Trophoblast cell (in vitro differentiated cells and primary cell): ENCODE data around the gene ADCK2.
"Not testable (repeated sequence)": the region's sequence is repeated elsewhere in the genome, so short reads cannot be mapped to it uniquely, and the experiment has no call there.

Experiments
- DNase-seq, 2 donors: peaks; one replicate each; pipeline ENCODE4 v3.0.0-alpha.2; 2016
- H2AFZ ChIP-seq: 2 replicates; pipeline ENCODE4 v1.6.1; 2013; ENCODE audit warnings: low read length, moderate library complexity, mild to moderate bottlenecking; ENCODE audit not compliant: insufficient read depth, poor library complexity
- H2AK5ac ChIP-seq: 2 replicates; pipeline ENCODE4 v1.6.1; 2013; ENCODE audit warnings: mild to moderate bottlenecking, low read length
- H2BK120ac ChIP-seq: 2 replicates; pipeline ENCODE4 v1.6.1; 2013; ENCODE audit warnings: low read length, mild to moderate bottlenecking, moderate library complexity; ENCODE audit not compliant: insufficient read depth, poor library complexity
- H2BK12ac ChIP-seq: 2 replicates; pipeline ENCODE4 v1.6.1; 2013; ENCODE audit warnings: mild to moderate bottlenecking, low read length, moderate library complexity
- H2BK5ac ChIP-seq: 2 replicates; pipeline ENCODE4 v1.6.1; 2013; ENCODE audit warnings: low read length, low read depth, moderate library complexity, mild to moderate bottlenecking; ENCODE audit not compliant: poor library complexity
- H3K14ac ChIP-seq: 2 replicates; pipeline ENCODE4 v1.6.1; 2013; ENCODE audit warnings: mild to moderate bottlenecking, low read length
- H3K18ac ChIP-seq: 2 replicates; pipeline ENCODE4 v1.6.1; 2013; ENCODE audit warnings: mild to moderate bottlenecking, low read length
- H3K23ac ChIP-seq: 2 replicates; pipeline ENCODE4 v1.6.1; 2013; ENCODE audit warnings: low read length
- H3K27ac ChIP-seq: 2 replicates; pipeline ENCODE4 v1.5.1; 2013; ENCODE audit warnings: low read depth, mild to moderate bottlenecking, inconsistent platforms, low read length, moderate library complexity
- H3K27me3 ChIP-seq: 2 replicates; pipeline ENCODE4 v1.6.1; 2013; ENCODE audit warnings: inconsistent platforms, mild to moderate bottlenecking, low read length, moderate library complexity; ENCODE audit not compliant: insufficient read depth
- H3K36me3 ChIP-seq, 2 experiments: 1 replicate in 1 of 2; 2 replicates in 1 of 2; pipeline ENCODE4 v1.6.1; 2013; ENCODE audit warnings: low read length in 2 of 2, mild to moderate bottlenecking in 2 of 2, moderate library complexity in 1 of 2; ENCODE audit not compliant: insufficient read depth in 2 of 2, control insufficient read depth in 1 of 2
- H3K4ac ChIP-seq: 2 replicates; pipeline ENCODE4 v1.6.1; 2013; ENCODE audit warnings: low read depth, mild to moderate bottlenecking, low read length, moderate library complexity
- H3K4me1 ChIP-seq, 2 experiments: 1 replicate in 1 of 2; 2 replicates in 1 of 2; pipeline ENCODE4 v1.6.1; 2013; ENCODE audit warnings: low read length in 2 of 2, mild to moderate bottlenecking in 2 of 2, moderate library complexity in 1 of 2; ENCODE audit not compliant: insufficient read depth in 2 of 2, control insufficient read depth in 1 of 2
- H3K4me2 ChIP-seq: 2 replicates; pipeline ENCODE4 v1.6.1; 2013; ENCODE audit warnings: inconsistent platforms, mild to moderate bottlenecking, low read length, moderate library complexity
- H3K4me3 ChIP-seq: 2 replicates; pipeline ENCODE4 v1.5.1; 2013; ENCODE audit warnings: mild to moderate bottlenecking, low read depth, low read length, inconsistent platforms
- H3K79me1 ChIP-seq: one replicate; pipeline ENCODE4 v1.6.1; 2013; ENCODE audit warnings: low read length
- H3K79me2 ChIP-seq: 2 replicates; pipeline ENCODE4 v1.6.1; 2013; ENCODE audit warnings: low read length, mild to moderate bottlenecking; ENCODE audit not compliant: control insufficient read depth, insufficient read depth, poor library complexity
- H3K9ac ChIP-seq: 2 replicates; pipeline ENCODE4 v1.6.1; 2013; ENCODE audit warnings: mild to moderate bottlenecking, low read length
- H3K9me3 ChIP-seq: 2 replicates; pipeline ENCODE4 v1.6.1; 2013; ENCODE audit warnings: low read depth, mild to moderate bottlenecking, control low read depth, inconsistent platforms, low read length; ENCODE audit not compliant: insufficient read depth
- H4K12ac ChIP-seq: 2 replicates; pipeline ENCODE4 v1.6.1; 2013; ENCODE audit warnings: low read depth, mild to moderate bottlenecking, low read length, moderate library complexity
- H4K8ac ChIP-seq: 2 replicates; pipeline ENCODE4 v1.6.1; 2013; ENCODE audit warnings: low read depth, mild to moderate bottlenecking, low read length, moderate library complexity
- H4K91ac ChIP-seq: one replicate; pipeline ENCODE4 v1.6.1; 2013; ENCODE audit warnings: low read depth, mild to moderate bottlenecking, low read length, moderate library complexity
- WGBS: extraction: QIAGEN DNeasy Blood & Tissue Kit; methylation state at CpG from one replicate; pipeline ENCODE4 v1.1.7; 2013; ENCODE audit warnings: missing lambda C conversion rate; ENCODE audit not compliant: insufficient read length, insufficient coverage; ENCODE audit errors: extremely low coverage; 5-methylcytosine and 5-hydroxymethylcytosine counted together

Gene ADCK2

DNA sequence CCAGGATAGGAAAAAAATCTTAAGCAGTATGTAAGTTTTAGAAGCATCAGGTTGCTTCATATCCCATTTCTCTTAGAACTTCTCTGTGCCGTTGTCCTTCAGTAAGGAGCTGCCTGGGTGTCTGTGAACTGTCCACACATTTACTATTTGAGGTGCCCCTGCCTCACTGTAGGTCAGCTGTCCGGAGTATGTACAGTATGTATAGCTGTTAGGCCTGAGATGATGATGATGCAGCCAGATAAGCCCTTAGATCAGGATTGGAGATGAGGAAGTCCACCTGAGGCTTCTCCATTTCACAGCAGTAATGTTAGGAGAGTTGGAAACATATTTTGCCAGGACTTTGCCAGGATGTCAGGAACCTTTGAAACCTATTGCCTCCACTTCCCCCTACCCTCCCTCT is 31.5 kb downstream of the ADCK2 start:
- H3K79me2 ChIP-seq = peaks cover 2% of the 10 kb centered on the region
- no peak overlapping the region for H4K12ac ChIP-seq
- no peaks in the 10 kb centered on the region for H3K4me1 ChIP-seq
- H2AFZ ChIP-seq = no peak overlapping the region
- H2AK5ac ChIP-seq = no peak overlapping the region
- no peak for DNase-seq
- H3K79me1 ChIP-seq = no peaks in the 10 kb centered on the region
- H3K9ac ChIP-seq = no peak overlapping the region
- no peak overlapping the region for H3K23ac ChIP-seq
- H3K4me3 ChIP-seq = no peak overlapping the region
- WGBS = no CpG with 5 or more reads among the region's 2 CpGs
- H3K4me2 ChIP-seq = no peak overlapping the region
- no peak overlapping the region for H3K27ac ChIP-seq
- H2BK5ac ChIP-seq = no peak overlapping the region
- no peak overlapping the region for H4K8ac ChIP-seq
- no peaks in the 10 kb centered on the region for H3K9me3 ChIP-seq
- H3K4ac ChIP-seq = no peak overlapping the region
- H3K18ac ChIP-seq = no peak overlapping the region
- no peaks in the 10 kb centered on the region for H3K27me3 ChIP-seq
- H4K91ac ChIP-seq = no peak overlapping the region
- no peak overlapping the region for H2BK120ac ChIP-seq
- H3K14ac ChIP-seq = no peak overlapping the region
- H3K36me3 ChIP-seq = peaks cover 14% of the 10 kb centered on the region in 2 experiments
- H2BK12ac ChIP-seq = no peak overlapping the region

DNA sequence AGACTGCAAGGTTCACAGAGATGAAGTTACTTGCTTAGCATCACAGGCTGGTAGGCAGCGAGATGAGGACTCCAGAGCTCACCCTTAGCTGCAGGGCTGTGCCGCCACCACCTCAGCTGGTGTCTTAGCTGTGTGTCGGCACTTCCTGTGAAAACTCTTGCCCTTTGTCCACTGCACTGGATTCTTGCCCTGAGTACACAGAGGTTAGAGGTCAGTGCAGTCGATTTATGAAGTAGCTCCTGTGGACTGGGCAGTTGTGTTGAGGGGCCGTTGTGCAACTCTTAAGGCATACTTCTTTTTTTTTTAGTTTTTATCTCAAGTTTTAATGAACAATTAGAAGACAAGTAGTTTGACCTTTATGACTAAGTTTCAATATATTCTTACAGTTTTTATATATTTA is 34.4 kb downstream of the ADCK2 start:
- no peak overlapping the region for H2BK5ac ChIP-seq
- no peak overlapping the region for H3K27ac ChIP-seq
- no peak for DNase-seq
- no peak overlapping the region for H2BK12ac ChIP-seq
- no peaks in the 10 kb centered on the region for H3K79me2 ChIP-seq
- no peak overlapping the region for H3K14ac ChIP-seq
- H3K36me3 ChIP-seq = peaks cover 14% of the 10 kb centered on the region in 2 experiments
- H4K8ac ChIP-seq = no peak overlapping the region
- no peak overlapping the region for H3K4ac ChIP-seq
- H2BK120ac ChIP-seq = no peak overlapping the region
- no peak overlapping the region for H3K18ac ChIP-seq
- no peak overlapping the region for H3K4me2 ChIP-seq
- H4K91ac ChIP-seq = no peak overlapping the region
- H3K27me3 ChIP-seq = no peaks in the 10 kb centered on the region
- no peaks in the 10 kb centered on the region for H3K79me1 ChIP-seq
- no CpG with 5 or more reads among the region's 5 CpGs for WGBS
- no peak overlapping the region for H4K12ac ChIP-seq
- no peak overlapping the region for H2AFZ ChIP-seq
- no peaks in the 10 kb centered on the region for H3K4me1 ChIP-seq
- H3K9me3 ChIP-seq = no peaks in the 10 kb centered on the region
- no peak overlapping the region for H3K23ac ChIP-seq
- H2AK5ac ChIP-seq = no peak overlapping the region
- no peak overlapping the region for H3K9ac ChIP-seq
- no peak overlapping the region for H3K4me3 ChIP-seq

DNA sequence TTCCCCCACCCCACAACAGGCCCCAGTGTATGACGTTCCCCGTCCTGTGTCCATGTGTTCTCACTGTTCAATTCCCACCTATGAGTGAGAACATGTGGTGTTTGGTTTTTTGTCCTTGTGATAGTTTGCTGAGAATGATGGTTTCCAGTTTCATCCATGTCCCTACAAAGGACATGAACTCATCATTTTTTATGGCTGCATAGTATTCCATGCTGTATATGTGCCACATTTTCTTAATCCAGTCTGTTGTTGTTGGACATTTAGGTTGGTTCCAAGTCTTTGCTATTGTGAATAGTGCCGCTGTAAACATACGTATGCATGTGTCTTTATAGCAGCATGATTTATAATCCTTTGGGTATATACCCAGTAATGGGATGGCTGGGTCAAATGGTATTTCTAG is 36.0 kb downstream of the ADCK2 start:
- not testable (repeated sequence) for H3K4me2 ChIP-seq, H2BK120ac ChIP-seq, H4K12ac ChIP-seq, H3K9me3 ChIP-seq, H4K8ac ChIP-seq, H3K27ac ChIP-seq, H2BK12ac ChIP-seq, H2AFZ ChIP-seq, H3K18ac ChIP-seq, H3K23ac ChIP-seq, H4K91ac ChIP-seq, H3K9ac ChIP-seq, H3K79me1 ChIP-seq, DNase-seq, H2BK5ac ChIP-seq, H3K79me2 ChIP-seq, H3K27me3 ChIP-seq, H3K14ac ChIP-seq, H2AK5ac ChIP-seq, H3K4me1 ChIP-seq, H3K4me3 ChIP-seq, H3K4ac ChIP-seq
- peaks cover 9 to 14% of the 10 kb centered on the region in 2 experiments for H3K36me3 ChIP-seq
- no CpG with 5 or more reads among the region's 4 CpGs for WGBS

DNA sequence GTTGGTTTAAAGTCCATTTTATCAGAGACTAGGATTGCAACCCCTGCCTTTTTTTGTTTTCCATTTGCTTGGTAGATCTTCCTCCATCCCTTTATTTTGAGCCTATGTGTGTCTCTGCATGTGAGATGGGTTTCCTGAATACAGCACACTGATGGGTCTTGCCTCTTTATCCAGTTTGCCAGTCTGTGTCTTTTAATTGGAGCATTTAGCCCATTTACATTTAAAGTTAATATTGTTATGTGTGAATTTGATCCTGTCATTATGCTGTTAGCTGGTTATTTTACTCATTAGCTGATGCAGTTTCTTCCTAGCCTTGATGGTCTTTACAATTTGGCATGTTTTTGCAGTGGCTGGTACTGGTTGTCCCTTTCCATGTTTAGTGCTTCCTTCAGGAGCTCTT is 39.6 kb downstream of the ADCK2 start:
- H4K12ac ChIP-seq, H3K18ac ChIP-seq, H3K9ac ChIP-seq, H2AK5ac ChIP-seq, H2BK12ac ChIP-seq, H3K9me3 ChIP-seq, H3K4ac ChIP-seq, H2BK120ac ChIP-seq, H2BK5ac ChIP-seq, DNase-seq, H3K36me3 ChIP-seq, H3K79me2 ChIP-seq, H3K4me2 ChIP-seq, H3K79me1 ChIP-seq, H3K23ac ChIP-seq, H3K27ac ChIP-seq, H4K91ac ChIP-seq, H3K14ac ChIP-seq, H4K8ac ChIP-seq, H3K27me3 ChIP-seq, H3K4me3 ChIP-seq, H3K4me1 ChIP-seq, H2AFZ ChIP-seq: not testable (repeated sequence)
